ENCODE data around the gene CAPN3.
"Not testable (repeated sequence)": the region's sequence is repeated elsewhere in the genome, so short reads cannot be mapped to it uniquely, and the experiment has no call there.

- TF ChIP-seq, protein P1, sequence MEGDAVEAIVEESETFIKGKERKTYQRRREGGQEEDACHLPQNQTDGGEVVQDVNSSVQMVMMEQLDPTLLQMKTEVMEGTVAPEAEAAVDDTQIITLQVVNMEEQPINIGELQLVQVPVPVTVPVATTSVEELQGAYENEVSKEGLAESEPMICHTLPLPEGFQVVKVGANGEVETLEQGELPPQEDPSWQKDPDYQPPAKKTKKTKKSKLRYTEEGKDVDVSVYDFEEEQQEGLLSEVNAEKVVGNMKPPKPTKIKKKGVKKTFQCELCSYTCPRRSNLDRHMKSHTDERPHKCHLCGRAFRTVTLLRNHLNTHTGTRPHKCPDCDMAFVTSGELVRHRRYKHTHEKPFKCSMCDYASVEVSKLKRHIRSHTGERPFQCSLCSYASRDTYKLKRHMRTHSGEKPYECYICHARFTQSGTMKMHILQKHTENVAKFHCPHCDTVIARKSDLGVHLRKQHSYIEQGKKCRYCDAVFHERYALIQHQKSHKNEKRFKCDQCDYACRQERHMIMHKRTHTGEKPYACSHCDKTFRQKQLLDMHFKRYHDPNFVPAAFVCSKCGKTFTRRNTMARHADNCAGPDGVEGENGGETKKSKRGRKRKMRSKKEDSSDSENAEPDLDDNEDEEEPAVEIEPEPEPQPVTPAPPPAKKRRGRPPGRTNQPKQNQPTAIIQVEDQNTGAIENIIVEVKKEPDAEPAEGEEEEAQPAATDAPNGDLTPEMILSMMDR (IDR thresholded peaks at IDR 0.05; ENCODE audit: poor library complexity, severe bottlenecking), result not testable (repeated sequence)
- TF ChIP-seq TAF1 (IDR thresholded peaks at IDR 0.05; ENCODE audit: low read depth); RAD21 (conservative IDR thresholded peaks at IDR 0.05); EP300 (conservative IDR thresholded peaks at IDR 0.05; ENCODE audit: poor library complexity, severe bottlenecking); POLR2AphosphoS5 (IDR thresholded peaks at IDR 0.05); REST (IDR thresholded peaks at IDR 0.05; ENCODE audit: borderline replicate concordance); EZH2 (IDR thresholded peaks at IDR 0.05; ENCODE audit: borderline replicate concordance, insufficient read depth, low read length, poor library complexity, severe bottlenecking); SMC3 (conservative IDR thresholded peaks at IDR 0.05; ENCODE audit: poor library complexity): not testable (repeated sequence)
These were observed 22.2 kb upstream of the CAPN3 start for GRCh38 chr15:42337104-42337503.
